AG09319 (cell line): Measurements from ENCODE around the gene GPR139.

Source experiments
- DNase-seq: peaks from one replicate; pipeline ENCODE4 v3.0.0-alpha.2; 2010; ENCODE audit warnings: low read depth; ENCODE audit errors: extremely low read depth
- TF ChIP-seq, protein P1 (sequence below): IDR thresholded peaks from 2 replicates; pipeline ENCODE4 v1.5.1; 2011; ENCODE audit warnings: low read depth, mild to moderate bottlenecking, inconsistent platforms, low read length, moderate library complexity

GPR139 gene

DNA sequence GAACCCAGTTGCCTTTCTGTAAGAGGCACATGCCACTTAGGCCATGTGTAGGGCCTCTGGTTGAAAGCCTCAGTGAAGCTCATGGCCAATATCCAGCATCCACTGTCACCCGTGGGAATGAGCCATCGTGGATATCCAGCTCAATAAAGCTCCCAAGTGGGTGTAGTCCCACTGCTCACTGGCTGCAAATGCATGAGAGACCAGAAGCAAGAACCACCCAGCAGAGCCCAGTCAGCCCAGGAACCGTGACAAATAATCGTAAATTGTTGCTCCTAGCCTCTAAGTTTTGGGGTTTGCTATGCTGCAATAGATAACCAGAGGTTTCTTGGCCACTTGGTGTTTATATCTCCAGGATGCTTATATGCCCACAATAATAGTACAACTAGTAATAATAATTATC lies 33.7 kb downstream of the GPR139 start:
- DNase-seq: no peak

DNA sequence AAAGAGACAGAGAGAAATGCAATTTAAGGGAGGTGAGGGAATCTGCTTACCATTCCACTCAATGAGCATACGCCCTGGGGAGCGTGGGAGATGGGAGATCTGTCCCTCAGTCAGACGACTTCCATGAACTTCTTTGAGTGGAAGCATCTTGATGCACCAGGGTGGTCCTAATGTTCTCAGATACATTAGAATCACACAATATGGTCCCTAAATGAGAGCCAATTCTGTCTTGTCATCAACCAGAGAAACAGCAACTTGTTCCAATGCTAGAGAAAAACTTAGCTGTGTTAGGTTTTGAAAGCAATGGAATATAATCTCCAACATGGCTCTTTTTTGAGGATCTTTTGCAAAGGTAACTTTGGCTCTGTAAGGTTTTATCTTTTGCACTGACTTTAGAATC lies 44.1 kb downstream of the GPR139 start:
- TF ChIP-seq, protein P1, sequence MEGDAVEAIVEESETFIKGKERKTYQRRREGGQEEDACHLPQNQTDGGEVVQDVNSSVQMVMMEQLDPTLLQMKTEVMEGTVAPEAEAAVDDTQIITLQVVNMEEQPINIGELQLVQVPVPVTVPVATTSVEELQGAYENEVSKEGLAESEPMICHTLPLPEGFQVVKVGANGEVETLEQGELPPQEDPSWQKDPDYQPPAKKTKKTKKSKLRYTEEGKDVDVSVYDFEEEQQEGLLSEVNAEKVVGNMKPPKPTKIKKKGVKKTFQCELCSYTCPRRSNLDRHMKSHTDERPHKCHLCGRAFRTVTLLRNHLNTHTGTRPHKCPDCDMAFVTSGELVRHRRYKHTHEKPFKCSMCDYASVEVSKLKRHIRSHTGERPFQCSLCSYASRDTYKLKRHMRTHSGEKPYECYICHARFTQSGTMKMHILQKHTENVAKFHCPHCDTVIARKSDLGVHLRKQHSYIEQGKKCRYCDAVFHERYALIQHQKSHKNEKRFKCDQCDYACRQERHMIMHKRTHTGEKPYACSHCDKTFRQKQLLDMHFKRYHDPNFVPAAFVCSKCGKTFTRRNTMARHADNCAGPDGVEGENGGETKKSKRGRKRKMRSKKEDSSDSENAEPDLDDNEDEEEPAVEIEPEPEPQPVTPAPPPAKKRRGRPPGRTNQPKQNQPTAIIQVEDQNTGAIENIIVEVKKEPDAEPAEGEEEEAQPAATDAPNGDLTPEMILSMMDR: no peak
- no peak for DNase-seq

More for the DNA sequence above, 33.7 kb downstream of the GPR139 start:
- TF ChIP-seq, protein P1: no peak

DNA sequence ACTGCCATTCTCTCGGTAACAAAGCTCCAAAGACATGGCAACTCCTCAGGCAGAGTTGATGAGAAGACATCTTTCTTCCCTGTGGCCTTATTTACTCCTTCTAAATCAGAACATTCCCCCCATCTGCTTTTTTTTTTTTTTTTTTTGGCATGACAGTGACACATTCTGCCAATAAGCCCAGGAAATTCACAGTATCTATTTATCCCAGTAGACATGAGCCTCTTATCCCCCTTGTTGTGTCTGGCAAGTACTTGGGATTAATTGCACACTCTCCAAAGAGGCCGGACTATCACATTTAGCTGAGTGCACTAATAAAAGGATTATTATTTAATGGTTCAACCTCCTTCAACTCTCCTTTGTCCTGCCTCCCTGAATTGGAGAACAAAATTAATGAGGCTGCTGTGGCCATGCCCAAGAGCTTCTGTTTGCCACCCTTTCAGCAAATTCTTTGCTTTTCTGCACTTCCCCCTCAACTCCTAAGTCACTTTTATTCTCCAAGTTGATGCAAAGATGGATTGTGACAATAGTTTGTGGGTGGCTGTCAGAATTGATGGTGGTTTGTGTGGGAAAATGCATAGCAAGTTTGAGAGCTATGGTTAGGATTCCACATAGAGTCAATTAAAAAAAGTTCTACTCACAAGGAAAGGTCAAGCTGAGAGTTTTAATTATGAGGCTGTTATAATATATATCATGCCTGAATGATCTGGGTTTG lies 47.2 kb downstream of the GPR139 start:
- TF ChIP-seq, protein P1: no peak
- DNase-seq: no peak

DNA sequence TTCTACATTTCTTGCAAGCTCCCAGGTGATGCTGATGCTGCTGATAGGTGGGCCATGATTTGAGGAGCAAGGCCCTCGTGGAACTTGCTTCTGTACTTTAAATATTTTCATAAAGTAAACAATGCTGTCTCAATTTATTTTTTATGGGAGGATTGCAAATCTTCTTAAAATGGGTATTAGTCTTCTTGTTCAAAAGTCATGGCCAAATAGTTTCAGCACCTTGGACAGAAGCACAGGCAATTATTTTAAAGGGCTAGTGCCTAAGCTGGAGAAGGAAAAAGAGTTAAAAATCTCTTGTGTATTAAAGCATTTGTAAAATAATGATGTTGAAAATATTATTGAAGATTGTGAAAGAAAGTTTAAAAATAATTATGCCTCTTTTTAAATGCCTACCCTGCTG lies 50.5 kb downstream of the GPR139 start:
- TF ChIP-seq, protein P1: no peak
- no peak for DNase-seq

DNA sequence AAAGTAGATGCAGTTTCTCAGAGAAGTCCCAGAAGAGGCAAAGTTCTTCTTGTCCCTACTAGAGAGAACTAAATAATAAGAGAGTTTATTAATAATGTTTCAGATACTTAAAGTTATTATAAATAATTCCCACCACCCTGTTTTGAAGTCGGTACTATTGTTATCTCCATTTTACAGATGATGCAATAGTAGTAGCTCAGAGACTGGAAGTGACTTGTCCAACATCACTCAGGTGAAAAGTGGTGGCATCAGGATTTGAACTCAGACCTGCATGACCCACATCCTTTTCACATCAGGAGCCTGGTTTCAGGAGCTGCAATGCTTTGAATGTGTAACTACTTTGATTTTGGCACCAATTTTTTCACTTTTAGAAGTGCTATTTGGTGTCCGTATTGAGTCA lies 52.7 kb downstream of the GPR139 start:
- no peak for DNase-seq
- TF ChIP-seq, protein P1: no peak

DNA sequence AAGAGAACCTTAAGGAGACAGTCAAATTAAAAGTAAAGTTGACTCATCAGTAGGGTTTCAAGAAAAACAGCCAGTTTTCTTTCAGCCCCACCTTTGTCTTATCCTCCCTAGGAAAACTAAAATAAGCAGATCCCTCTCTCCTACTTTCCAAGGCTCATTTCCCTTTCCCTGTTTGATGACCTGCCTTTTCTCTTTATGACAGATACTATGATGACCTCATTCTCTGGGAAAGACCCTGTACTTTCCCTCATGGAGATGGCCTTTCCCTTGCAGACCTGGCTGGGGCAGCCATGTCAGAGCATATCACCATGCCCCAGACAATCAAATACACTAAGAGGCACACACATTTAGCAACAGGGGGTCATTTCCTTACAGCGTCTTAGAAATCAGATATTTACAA lies 53.6 kb downstream of the GPR139 start:
- no peak for DNase-seq
- TF ChIP-seq, protein P1: no peak

DNA sequence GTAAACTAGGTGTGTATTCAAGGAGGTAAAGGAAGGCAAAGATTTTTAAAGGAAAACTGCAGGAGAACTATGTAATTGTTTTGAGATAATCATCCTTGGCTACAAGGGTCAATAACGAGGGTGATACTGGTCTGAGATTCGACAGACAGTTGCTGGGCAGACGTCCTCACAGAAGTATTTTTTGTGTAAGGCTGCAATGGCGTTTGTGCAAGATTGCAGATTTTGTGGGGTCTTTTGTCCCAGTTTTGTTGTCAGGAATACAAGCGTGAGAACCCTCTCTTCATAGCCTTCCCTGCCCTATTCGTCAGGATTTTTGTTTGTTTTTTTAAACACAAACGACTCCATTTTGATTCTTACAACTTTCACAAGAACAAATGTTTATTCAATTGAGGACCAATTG lies 57.5 kb downstream of the GPR139 start:
- TF ChIP-seq, protein P1: no peak
- DNase-seq: no peak
